Left ventricle myocardium inferior (tissue), 1 donor: ENCODE results near the gene WNT3A. TPM values are rescaled to one million over a fixed set of nuclear protein-coding genes. Genes with fewer than 3 reads are reported as not detected.

Experiments used
- DNase-seq: peaks from one replicate; pipeline ENCODE4 v3.0.0-alpha.2; 2020
- H3K27ac ChIP-seq: fragments of 200-600 bp; replicated peaks from 2 replicates; pipeline ENCODE4 v1.8.0; 2021
- H3K27me3 ChIP-seq: fragments of 200-600 bp; 2 replicates; pipeline ENCODE4 v1.8.0; 2021; ENCODE audit warnings: low read depth
- H3K36me3 ChIP-seq: fragments of 200-600 bp; 2 replicates; pipeline ENCODE4 v1.8.0; 2021
- H3K4me1 ChIP-seq: fragments of 200-600 bp; 2 replicates; pipeline ENCODE4 v1.8.0; 2021
- H3K4me3 ChIP-seq: fragments of 200-600 bp; 2 replicates; pipeline ENCODE4 v1.8.0; 2021; ENCODE audit warnings: mild to moderate bottlenecking, moderate library complexity
- H3K9me3 ChIP-seq: fragments of 200-600 bp; replicated peaks from 2 replicates; pipeline ENCODE4 v1.8.0; 2021
- CTCF ChIP-seq: fragments of 200-600 bp; IDR thresholded peaks from 2 replicates; pipeline ENCODE4 v1.8.0; 2021; ENCODE audit warnings: antibody characterized with exemption, mild to moderate bottlenecking, borderline replicate concordance
- intact Hi-C: fragments of 100-400 bp; cut with micrococcal nuclease; formaldehyde crosslinking; loops from one replicate; pipeline ENCODE4 v1.11.0; 2022
- total RNA-seq: library from RNA; stranded (reverse); fragmentation: NEBNext Ultra II Directional; extraction: Animal tissue kit (Norgen Biotek cat#: 25700); gene quantifications from one replicate; pipeline ENCODE4 v1.2.1, GENCODE V29; 2021
- donor health status: DM: no; HTN: yes; CAD: no; lungs with severe emphysema.

The WNT3A gene
- total RNA-seq, 1 donor from 2014 or later = not detected

GRCh38 chr1:228099331-228099732 is 92.5 kb downstream of the WNT3A start:
- H3K27ac ChIP-seq = no peak overlapping the region
- intact Hi-C loops = no loop called here
- H3K4me3 ChIP-seq = no peak overlapping the region
- peaks cover 9% of the 10 kb centered on the region for H3K9me3 ChIP-seq
- H3K4me1 ChIP-seq = peaks cover 59% of the 10 kb centered on the region
- H3K36me3 ChIP-seq = peaks cover 54% of the 10 kb centered on the region
- no peak for DNase-seq
- TF ChIP-seq CTCF = no peak
- no peaks in the 10 kb centered on the region for H3K27me3 ChIP-seq

- H3K4me1 ChIP-seq = peaks cover 59% of the 10 kb centered on the region
- H3K9me3 ChIP-seq = no peaks in the 10 kb centered on the region
- H3K27me3 ChIP-seq = no peaks in the 10 kb centered on the region
- DNase-seq = no peak
- H3K27ac ChIP-seq = no peak overlapping the region
- intact Hi-C loops = no loop called here
- no peak overlapping the region for H3K4me3 ChIP-seq
- peaks cover 53% of the 10 kb centered on the region for H3K36me3 ChIP-seq
- TF ChIP-seq CTCF = no peak
Measured at GRCh38 chr1:228100822-228101613, 94.2 kb downstream of the WNT3A start.

GRCh38 chr1:228101614-228101993 is 94.8 kb downstream of the WNT3A start:
- no peaks in the 10 kb centered on the region for H3K9me3 ChIP-seq
- H3K4me3 ChIP-seq = peak overlapping the region; percentile 75
- no peak for TF ChIP-seq CTCF
- peaks cover 53% of the 10 kb centered on the region for H3K4me1 ChIP-seq
- H3K27me3 ChIP-seq = no peaks in the 10 kb centered on the region
- peak overlapping the region; percentile 91 for H3K27ac ChIP-seq
- H3K36me3 ChIP-seq = peaks cover 54% of the 10 kb centered on the region
- no peak for DNase-seq
- intact Hi-C loops = no loop called here

- H3K27ac ChIP-seq = peak overlapping the region; percentile 91
- peaks cover 58% of the 10 kb centered on the region for H3K36me3 ChIP-seq
- no peak for DNase-seq
Measured at GRCh38 chr1:228101994-228102790, 95.4 kb downstream of the WNT3A start.

More at GRCh38 chr1:228101994-228102790, 95.4 kb downstream of the WNT3A start:
- H3K4me1 ChIP-seq = peaks cover 47% of the 10 kb centered on the region
- peak overlapping the region; percentile 75 for H3K4me3 ChIP-seq
- H3K9me3 ChIP-seq = no peaks in the 10 kb centered on the region
- H3K27me3 ChIP-seq = no peaks in the 10 kb centered on the region
- TF ChIP-seq CTCF = peak; percentile 16
- intact Hi-C loops = no loop called here
